ENCODE measurements around the gene CAMTA2.

Gene CAMTA2

DNA sequence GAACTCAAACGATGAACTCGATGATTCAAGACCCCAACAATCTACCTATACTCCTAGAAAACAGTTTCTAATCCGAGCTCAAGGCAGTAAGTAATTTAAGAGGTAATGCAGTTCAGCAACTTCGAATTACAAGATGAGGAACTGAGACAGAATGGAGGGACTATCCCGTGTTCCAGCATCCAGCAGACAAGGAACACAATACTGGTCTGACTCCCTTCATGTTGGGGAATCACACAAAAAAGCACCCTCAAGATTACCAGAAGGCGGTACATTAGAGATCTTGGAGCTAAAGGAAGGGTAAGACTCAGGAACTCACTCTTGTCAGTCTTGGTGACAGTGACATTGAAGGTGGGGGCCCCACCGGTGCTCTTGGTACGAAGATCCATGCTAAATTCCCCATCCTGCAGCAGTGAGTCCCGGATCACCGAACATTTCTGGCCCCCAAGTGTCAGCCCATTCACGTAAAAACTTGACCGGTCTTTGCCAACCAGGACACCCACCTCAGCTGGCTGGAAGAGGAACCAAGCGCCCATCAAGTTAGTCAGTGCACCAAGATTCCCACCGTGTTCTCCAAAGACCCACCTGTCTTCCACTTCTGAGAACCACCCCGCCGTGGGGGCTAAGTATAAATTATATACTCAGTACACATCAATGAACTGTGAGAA is 41.0 kb downstream of the CAMTA2 start:
- no peak for DNase-seq

- no peak for DNase-seq
Measured at GRCh38 chr17:4945944-4946280, 41.6 kb downstream of the CAMTA2 start.

- DNase-seq: peak; percentile 64
Measured at GRCh38 chr17:4945176-4945943, 42.1 kb downstream of the CAMTA2 start.

DNA sequence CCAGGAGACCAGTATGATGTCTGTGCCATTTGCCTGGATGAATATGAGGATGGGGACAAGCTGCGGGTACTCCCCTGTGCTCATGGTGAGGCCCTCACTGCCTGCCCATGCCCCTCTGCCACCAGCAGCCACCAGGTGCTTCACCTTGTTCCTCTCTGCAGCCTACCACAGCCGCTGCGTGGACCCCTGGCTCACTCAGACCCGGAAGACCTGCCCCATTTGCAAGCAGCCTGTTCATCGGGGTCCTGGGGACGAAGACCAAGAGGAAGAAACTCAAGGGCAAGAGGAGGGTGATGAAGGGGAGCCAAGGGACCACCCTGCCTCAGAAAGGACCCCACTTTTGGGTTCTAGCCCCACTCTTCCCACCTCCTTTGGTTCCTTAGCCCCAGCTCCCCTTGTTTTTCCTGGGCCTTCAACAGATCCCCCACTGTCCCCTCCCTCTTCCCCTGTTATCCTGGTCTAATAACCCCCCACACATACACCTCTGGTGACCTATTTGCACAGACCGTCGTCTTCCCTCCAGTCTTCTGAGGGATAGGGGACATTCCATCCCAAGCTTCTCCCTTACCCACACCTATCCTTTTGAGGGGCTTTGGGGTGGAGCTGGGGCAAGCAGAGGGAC is 42.8 kb downstream of the CAMTA2 start:
- DNase-seq: no peak

- peak; percentile 31 for DNase-seq
Measured at GRCh38 chr17:4944163-4944553, 43.3 kb downstream of the CAMTA2 start.

GRCh38 chr17:4942760-4943508 is 44.5 kb downstream of the CAMTA2 start:
- DNase-seq: no peak

- no peak for DNase-seq
Measured at GRCh38 chr17:4941319-4941610, 46.2 kb downstream of the CAMTA2 start.

DNA sequence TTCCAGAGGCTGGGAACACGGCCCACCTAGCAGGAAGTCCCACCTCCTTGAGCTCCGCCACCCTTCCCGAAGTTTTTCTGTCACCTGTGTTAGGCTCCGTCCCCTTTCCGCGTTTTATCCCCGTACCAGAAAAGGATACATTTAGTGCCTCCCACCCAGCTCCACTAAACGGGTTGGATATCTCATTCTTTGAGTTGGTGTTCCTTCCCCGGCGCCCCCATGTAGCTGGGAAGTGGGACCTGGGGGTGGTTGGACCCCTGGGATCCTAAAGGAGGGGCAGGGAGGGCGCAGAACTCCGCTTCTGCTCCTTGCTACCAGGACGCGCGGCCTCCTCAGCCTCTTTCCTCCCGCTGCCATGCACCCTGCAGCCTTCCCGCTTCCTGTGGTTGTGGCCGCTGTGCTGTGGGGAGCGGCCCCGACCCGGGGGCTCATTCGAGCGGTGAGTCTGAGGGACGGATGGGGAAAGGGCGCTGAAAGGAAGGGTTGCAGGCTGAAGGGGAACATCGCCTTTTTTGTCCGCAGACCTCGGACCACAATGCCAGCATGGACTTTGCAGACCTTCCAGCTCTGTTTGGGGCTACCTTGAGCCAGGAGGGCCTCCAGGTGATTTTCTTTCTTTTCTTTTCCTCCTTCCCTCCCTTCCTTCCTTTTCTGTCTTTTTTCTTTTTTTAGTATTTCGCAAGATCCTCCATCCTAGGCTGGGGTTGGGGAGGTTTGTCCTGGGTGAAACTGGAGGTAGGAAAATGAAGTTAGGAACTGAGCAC is 46.7 kb downstream of the CAMTA2 start:
- peak; percentile 36 for DNase-seq

DNA sequence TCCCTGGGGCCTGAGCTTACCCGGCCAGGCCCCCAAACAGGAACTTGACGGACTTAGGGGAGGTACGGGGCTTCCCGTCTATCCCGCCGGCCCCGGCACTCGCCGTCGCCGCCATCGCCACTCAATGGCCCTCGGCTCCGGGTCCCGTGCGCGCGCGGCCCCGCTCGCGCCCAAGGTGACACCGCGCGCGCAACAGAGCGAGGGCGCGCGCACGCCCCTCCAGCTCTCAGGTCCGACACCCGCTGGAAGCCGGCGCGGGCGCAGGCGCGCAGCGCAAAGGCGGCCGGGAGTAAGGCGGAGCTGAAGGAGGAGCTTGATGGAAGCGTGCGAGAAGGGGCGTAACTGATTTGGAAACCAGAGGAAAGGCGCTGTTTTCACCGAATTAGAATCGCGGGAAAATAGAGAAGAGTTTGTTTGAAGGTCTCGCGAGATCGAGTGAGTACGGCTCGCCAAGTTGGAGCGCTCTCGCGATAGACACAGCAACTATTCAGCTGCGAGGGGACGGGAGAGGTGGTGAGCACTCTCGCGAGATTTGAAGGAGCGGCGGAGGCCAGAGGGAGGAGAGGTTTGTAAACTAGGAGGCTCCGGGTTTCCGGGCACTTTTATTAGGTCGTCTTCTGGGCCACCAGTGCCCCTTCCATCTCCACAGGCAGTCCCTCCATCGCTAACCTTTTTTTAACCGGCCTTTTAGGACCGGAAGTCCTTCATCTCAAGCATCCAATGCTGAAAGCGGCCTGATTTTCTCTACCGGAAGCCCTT is 47.5 kb downstream of the CAMTA2 start, which contains the start of the genes RNF167 and SLC25A11:
Gene RNF167 (plus strand): TSS at position 473 of the 759 bp plus-strand sequence. CDS start 642 bp downstream, outside the sequence.
Gene SLC25A11 (minus strand): TSS at position 251 of the 759 bp plus-strand sequence. CDS start 136 bp downstream, at position 115.
- peak; percentile 87 for DNase-seq

DNA sequence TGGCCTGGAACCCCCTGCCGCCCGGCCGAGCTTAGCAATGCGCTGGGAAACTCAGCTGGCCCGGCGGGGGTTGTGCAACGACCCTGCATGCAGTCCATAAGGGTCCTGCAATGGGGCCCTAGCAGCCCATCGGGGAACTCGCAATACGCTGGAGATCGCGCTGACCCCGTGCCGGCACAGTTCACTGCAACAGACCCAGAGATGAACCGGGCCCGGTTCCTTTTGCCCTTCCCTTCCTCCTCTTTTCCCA is 48.0 kb downstream of the CAMTA2 start:
- DNase-seq: no peak

- no peak for DNase-seq
Measured at GRCh38 chr17:4938688-4939545, 48.6 kb downstream of the CAMTA2 start.

DNA sequence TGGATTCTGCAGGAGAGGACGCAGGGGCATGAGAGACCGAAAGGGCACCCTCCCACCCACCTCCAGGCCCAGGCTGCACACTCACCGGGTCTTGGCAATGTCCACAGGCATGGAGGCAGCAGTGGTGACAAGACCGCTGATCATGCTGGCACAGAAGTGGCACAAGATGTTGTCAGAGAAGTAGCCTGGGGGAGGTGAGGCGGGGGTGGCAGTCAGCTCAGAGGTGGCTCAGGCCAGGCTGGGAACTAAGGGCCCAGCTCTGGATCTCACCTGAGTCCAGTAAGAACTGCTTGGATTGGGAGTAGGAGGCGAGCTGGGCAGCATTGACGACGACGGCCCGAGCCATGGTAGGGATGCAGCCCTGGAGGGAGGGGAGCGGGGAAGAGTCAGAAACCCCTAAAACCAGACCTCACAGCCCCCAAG is 49.4 kb downstream of the CAMTA2 start:
- DNase-seq: no peak

DNA sequence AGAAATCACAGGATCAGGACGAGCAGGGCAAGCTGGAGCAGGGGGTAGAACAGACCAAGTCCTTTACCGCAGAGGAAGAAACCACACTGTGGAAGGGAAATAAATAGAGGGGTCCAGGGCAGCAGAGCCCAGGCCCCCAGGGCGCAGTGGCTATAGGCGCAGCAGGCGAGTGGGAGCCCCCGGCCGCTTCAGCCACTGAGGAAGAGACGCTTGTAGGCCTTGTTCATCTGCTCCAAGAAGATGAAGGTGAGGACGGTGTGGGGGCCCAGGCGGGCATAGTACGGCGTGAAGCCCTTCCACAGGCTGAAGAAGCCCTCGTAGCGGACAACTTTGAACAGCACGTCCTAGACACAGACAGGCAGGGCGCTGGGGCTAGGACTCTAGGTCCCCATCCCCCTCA is 49.9 kb downstream of the CAMTA2 start:
- no peak for DNase-seq

DNA sequence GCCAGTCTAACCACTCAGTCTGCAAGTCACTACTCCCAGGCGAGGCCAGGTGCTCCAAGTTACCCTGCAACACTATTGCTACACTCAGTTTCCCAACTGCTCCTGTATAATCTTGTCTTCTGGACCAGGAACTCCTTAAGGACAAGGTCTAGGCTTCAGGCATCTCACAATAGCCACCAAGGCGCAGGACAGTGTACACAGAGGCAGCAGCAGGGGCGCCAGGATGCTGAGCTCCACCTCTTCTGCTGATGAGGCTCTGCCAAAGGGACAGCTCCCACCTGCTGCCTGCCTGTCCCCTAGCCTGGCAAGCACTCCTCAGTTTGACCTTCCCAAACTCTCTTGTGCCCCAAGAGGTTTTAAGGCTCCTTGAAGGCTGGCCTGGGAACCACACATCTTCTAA is 51.0 kb downstream of the CAMTA2 start:
- no peak for DNase-seq

DNA sequence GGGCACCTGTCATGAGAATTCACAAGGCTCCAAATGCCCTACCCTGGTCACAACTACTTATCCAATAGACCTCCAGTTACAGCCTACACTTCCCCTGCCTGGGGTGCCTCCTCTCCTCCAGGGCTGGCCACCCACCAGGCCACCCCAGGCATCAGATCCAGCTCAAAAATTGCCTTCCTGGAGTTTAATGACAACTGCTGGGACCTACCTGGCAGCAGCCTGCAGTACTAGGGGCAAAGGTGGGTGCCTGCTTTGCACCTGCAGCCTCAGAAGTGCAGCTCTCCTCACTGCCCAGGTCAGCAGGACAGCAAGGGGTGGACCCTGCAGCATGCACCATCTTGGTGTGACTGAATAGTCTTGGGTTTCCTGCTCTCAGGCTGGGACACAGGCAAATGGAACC is 51.8 kb downstream of the CAMTA2 start:
- DNase-seq: no peak

DNA sequence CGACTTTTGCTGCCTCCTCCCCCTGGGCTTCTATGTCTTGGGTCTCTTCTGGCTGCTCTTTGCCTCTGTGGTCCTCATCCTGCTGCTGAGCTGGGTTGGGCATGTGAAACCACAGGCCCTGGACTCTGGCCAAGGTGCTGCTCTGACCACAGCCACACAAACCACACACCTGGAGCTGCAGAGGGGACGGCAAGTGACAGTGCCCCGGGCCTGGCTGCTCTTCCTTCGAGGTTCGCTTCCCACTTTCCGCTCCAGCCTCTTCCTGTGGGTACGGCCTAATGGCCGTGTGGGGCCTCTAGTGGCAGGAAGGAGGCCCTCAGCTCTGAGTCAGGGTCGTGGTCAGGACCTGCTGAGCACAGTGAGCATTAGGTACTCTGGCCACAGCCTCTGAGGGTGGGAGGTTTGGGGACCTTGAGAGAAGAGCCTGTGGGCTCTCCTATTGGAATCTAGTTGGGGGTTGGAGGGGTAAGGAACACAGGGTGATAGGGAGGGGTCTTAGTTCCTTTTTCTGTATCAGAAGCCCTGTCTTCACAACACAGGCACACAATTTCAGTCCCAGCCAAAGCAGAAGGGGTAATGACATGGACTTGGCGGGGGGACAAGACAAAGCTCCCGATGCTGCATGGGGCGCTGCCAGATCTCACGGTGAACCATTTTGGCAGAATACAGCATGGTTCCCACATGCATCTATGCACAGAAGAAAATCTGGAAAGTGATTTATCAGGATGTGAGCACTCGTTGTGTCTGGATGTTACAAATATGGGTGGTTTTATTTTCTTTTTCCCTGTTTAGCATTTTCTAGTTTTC is 53.1 kb downstream of the CAMTA2 start:
- no peak for DNase-seq

DNA sequence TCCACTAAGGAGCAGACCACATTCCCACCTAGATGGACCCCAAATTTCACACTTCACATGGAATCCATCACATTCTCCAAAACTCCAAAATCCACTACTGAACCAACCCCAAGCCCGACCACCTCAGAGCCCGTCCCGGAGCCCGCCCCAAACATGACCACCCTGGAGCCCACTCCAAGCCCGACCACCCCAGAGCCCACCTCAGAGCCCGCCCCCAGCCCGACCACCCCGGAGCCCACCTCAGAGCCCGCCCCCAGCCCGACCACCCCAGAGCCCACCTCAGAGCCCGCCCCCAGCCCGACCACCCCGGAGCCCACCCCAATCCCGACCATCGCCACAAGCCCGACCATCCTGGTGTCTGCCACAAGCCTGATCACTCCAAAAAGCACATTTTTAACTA is 53.8 kb downstream of the CAMTA2 start:
- DNase-seq: no peak

DNA sequence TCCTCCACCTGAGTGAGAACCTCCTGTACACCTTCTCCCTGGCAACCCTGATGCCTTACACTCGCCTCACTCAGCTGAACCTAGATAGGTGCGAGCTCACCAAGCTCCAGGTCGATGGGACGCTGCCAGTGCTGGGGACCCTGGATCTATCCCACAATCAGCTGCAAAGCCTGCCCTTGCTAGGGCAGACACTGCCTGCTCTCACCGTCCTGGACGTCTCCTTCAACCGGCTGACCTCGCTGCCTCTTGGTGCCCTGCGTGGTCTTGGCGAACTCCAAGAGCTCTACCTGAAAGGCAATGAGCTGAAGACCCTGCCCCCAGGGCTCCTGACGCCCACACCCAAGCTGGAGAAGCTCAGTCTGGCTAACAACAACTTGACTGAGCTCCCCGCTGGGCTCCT is 54.7 kb downstream of the CAMTA2 start:
- DNase-seq: no peak

- DNase-seq: no peak
Measured at GRCh38 chr17:4931963-4932362, 55.5 kb downstream of the CAMTA2 start, which contains the start of gene GP1BA. GP1BA (plus strand) TSS chr17:4932277; CDS start chr17:4932605, 328 bp downstream.

GRCh38 chr17:4928881-4929280 is 58.6 kb downstream of the CAMTA2 start:
- DNase-seq: no peak

Measured in T-helper 9 cell (primary cell).